Left lobe of liver (tissue), 2 donors: ENCODE results near the gene MSH2. TPM values are rescaled to one million over a fixed set of nuclear protein-coding genes. Genes with fewer than 3 reads are reported as not detected.
"Not testable (repeated sequence)": the region's sequence is repeated elsewhere in the genome, so short reads cannot be mapped to it uniquely, and the experiment has no call there.

ENCODE experiments used
- ATAC-seq: fragments of 200-7000 bp; cut with Tn5 transposase; one replicate; pipeline ENCODE4 v1.9.1; 2020; ENCODE audit warnings: mild to moderate bottlenecking, moderate library complexity
- DNase-seq: peaks from one replicate; pipeline ENCODE4 v3.0.0-alpha.2; 2020; ENCODE audit warnings: low spot score
- total RNA-seq: library from RNA; stranded (reverse); gene quantifications from one replicate; pipeline ENCODE4 v1.2.1, GENCODE V29; 2021
- donor health status: DM: no; HTN: no; CAD: no; lungs with moderate emphysema.
- donor health status: DM: no; HTN: yes; CAD: no.

Gene MSH2
- total RNA-seq, result 3.3 TPM

DNA sequence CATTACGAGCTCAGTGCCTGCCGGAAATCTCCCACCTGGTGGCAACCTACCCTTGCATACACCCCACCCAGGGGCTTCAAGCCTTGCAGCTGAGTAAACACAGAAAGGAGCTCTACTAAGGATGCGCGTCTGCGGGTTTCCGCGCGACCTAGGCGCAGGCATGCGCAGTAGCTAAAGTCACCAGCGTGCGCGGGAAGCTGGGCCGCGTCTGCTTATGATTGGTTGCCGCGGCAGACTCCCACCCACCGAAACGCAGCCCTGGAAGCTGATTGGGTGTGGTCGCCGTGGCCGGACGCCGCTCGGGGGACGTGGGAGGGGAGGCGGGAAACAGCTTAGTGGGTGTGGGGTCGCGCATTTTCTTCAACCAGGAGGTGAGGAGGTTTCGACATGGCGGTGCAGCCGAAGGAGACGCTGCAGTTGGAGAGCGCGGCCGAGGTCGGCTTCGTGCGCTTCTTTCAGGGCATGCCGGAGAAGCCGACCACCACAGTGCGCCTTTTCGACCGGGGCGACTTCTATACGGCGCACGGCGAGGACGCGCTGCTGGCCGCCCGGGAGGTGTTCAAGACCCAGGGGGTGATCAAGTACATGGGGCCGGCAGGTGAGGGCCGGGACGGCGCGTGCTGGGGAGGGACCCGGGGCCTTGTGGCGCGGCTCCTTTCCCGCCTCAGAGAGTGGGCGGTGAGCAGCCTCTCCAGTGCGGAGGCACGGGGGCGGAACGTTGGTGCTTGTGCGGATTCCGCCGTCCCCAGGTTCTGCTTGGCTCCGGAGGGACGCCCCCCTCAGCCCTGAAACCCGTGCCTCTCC is at the start of gene MSH2:
Gene MSH2 (plus strand): TSS at position 352 of the 804 bp plus-strand sequence. CDS start 36 bp downstream, at position 388.
- ATAC-seq (peak; percentile 99), DNase-seq (peak; percentile 92)

DNA sequence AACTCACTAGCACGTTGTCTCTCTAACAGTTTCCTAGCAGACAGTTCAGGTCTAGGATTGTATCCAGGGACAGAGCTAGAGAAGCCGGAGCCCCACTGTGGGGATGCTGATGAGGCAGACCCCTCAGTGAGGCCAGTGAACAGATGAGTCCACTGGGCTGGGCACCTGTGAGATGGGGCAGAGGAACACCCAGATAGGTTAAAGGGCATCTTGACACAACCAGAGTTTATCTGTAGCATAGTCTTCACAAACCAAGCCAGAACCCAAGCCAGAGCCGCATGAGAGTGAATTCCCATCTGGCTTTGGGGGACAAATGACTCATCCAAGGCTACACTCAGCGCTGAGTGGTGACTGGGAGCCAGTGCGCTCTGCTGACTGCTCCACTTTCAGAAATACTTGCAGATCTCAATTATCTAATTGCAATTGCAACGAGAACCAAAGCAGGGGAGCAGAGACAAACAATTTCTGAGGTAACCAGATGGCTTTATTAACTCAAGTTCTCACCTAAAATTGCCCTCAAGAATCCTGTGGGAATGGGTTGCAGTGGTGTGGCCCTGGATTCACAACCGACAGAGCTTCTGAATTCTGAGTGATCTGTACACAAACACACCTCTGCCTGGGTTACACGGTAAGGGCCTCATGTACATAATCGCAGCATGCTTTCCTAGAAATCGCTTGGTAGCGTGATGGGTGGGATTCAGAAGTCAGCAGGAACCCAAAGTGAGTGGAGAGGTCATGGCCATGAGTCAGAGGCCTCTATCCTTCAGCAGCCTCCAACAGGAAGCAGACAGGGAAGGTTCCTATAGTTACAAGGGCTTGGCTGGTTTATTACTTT is 48.7 kb upstream of the MSH2 start:
- ATAC-seq, result no peak
- DNase-seq, result no peak

DNA sequence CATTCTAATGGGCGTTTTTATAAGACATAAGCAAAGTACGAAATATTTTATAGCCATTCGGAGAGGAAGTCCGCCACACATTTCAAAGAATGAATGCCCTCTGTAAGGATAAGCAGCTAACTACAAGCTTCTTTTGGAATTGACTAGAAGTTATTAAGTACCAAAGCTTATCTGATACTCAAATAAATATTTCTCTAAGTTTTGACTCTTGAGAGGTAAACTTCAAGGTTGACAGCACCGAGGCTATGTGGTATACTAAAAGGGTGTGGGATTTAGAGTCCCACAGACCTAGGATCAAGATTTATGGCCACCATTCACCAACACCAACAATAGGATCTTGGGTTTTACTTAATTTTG is 48.1 kb upstream of the MSH2 start:
- ATAC-seq (no peak), DNase-seq (no peak)

DNA sequence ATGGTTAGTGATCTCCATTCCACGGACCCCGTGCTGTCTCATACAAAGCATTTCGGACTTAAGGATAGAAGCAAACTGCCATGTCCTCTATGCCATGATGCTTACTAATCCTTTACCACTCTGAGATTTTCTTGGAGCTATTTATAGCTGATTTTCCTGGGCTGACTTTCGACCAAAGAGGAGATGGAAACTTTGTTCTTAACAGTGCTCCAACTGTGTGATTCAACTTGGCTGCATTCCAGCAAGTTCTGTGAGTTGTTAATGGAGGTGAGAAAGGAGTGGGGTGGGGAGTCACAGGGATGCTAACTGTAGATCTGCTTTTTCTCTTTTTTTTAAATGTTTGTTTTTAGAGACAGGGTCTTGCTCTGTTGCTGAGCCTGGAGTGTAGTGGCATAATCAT is 45.5 kb upstream of the MSH2 start:
- ATAC-seq, result no peak
- no peak for DNase-seq

DNA sequence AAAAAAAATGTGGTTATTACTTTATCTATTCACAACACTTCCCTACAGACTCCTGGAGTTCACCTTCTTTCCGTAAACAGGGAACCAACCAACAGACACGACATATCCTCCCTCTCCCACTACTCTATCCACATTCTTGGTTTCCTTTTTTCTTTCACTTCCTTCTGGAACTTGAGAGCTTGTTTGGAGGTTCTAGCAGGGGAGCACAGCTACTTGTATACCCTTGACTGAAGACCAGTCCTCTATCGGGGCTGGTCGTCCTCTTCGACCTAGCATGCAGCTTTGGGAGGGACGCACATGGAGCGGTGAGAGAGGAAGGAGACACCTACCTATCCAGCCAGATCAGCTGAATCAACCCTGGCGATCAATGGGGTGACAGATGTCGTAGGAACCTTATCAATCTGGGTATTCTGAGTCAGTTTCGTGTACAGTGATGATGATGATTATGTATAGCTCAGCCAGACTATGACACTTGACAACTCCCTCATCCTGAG is 43.5 kb upstream of the MSH2 start:
- no peak for DNase-seq
- no peak for ATAC-seq

DNA sequence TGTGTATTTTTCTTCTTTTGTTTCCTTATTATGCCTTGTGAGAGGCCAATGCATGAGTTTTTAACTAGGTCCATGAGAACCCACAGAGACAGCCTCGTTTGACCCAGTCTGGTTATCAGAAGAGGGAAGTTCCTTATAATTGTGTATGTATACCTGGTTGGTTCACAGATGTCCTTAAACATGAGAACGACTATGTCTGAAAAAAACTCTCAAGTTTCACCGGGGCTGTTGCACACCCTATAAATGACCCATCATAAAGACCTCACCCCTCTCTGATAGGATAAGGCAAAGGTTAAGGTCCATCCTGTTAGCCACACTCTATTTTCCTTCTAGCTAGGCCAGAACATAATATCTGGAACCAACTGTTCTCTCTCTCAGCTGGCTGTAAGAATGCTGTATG is 42.7 kb upstream of the MSH2 start:
- DNase-seq, result no peak
- peak; percentile 33 for ATAC-seq

DNA sequence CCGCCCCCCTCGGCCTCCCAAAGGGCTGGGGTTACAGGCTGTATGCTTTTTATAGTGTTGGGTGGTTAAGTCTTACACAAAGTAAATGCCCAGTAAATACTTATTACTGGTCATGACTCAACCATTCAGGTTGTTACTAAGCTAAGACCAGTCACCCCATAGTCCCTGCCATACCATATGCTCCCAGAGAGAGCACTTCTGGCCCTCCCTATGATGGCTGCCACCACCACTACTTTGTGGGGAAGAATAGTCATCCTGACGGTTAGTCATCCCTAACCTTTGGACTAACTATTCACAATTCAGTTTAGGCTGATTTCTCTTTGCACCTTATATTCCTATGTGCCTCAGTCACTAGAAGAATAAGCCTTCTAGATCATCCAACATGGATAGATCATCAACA is 42.0 kb upstream of the MSH2 start:
- peak; percentile 0 for DNase-seq
- ATAC-seq, result no peak

DNA sequence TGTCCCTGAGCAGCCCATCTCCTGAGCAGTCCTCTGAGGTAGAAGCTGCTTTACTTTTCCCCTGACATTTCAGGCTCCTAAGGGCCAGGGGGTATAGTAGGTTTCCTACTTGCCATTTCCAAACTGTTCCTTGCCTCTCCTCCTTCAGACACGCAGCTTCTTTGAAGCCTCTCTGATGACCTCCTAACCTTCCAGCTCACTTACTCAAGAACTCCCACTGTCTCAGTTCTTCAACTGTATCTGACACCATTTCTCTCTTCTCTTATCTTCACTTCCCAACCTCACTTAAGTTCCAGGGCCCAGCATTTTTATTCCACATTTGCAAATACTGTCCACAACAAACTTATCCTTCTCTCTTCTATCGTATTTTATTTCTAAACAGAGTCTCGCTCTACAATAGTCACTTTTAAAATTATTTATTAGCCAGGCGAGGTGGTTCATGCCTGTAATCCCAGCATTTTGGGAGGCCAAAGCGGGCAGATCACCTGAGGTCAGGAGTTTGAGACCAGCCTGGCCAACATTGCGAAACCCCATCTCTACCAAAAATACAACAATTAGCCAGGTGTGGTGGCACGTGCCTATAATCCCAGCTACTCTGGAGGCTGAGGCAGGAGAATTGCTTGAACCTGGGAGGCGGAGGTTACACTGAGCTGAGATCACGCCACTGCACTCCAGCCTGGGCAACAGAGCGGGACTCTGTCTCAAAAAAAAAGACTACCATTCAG is 41.3 kb upstream of the MSH2 start:
- DNase-seq, ATAC-seq: not testable (repeated sequence)

DNA sequence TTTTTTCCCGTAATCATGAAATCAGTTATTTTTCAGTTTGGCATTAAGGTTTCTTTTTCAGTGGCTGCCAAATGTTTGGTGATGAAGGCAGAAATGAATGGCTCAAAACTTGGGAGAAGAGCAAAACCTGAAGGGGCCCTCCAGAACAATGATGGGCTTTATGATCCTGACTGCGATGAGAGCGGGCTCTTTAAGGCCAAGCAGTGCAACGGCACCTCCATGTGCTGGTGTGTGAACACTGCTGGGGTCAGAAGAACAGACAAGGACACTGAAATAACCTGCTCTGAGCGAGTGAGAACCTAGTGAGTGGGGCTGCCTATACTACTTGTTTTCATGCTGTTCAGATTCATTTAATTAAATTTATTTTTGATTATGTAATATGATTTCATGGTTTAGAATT is 29.2 kb upstream of the MSH2 start:
- DNase-seq (no peak), ATAC-seq (peak; percentile 47)

DNA sequence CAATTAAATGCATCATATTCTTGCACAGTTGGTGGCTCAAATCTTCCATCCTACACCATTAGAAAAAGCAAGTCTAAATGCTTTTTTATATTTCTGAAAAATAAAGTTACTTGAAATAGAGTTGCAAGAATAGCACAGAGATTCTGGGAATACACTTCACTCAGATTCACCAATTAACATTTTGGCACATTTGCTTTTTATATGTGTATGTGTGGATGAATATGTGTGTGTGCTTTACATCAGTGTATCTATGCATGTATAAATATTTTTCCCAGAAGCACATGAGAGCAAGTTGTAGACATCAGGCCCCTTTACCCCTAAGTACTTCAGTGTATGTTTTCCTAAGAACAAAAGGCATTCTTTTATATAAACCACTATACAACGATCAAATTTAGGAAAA is 27.6 kb upstream of the MSH2 start:
- ATAC-seq (no peak), DNase-seq (no peak)

DNA sequence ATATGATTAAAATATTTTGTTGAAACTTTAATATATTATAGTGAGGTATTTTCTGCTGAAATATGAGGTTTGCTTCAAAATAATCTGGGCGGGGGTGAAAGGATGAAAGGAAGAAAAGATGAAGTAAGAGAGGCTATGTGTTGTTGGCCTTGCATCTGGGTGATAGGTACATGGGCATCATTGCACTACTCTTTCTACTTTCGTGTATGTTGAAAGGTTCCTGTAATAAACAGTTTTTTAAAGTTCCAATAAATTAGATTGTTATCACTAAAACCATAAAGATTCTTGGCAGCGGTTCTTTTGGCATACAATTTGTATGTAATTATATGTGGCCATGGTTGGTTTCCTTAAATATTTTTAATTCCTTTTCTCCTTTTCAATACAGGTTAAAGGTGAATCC is 23.6 kb upstream of the MSH2 start:
- ATAC-seq (no peak), DNase-seq (no peak)

DNA sequence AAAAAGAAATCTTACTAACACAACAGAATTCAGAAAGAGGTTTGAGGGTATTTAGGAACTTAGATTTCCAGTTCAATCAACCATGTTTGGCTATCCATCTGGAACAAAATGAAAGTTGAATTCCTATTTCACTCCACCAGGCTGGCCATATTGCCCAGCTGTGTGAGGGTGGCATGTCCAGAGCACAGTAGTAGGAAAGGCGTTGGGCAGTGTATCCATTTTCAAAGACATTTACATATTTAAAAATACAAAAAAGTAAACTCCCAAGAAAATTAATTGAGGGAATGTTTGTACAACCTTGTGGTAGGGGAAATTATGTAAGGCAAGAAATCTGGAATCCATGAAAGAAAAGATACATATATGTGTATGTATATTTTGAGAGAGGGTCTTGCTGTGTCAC is 21.5 kb upstream of the MSH2 start:
- ATAC-seq, result no peak
- DNase-seq, result no peak

DNA sequence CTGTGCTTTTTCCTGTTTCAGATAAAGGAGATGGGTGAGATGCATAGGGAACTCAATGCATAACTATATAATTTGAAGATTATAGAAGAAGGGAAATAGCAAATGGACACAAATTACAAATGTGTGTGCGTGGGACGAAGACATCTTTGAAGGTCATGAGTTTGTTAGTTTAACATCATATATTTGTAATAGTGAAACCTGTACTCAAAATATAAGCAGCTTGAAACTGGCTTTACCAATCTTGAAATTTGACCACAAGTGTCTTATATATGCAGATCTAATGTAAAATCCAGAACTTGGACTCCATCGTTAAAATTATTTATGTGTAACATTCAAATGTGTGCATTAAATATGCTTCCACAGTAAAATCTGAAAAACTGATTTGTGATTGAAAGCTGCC is 16.4 kb upstream of the MSH2 start:
- no peak for ATAC-seq

DNA sequence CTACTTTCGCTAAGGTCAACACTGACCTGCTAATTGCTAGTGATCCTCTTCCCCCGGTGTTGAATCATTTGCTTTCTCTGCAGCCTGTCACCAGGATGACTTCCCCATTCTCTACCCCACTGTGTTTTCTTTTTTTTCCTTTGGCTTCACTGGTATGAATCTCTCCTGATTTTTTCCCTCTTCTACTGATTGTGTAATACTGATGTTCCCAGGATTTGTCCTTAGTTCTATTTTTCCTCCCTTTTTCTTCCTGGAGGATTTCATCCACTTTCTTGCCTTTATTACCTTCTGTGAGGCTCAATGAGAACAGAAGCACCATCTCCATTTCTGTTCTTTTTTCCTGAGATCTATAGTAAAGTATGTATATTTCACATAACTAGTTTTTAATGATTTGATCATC is 14.1 kb upstream of the MSH2 start:
- no peak for DNase-seq
- no peak for ATAC-seq

More for the DNA sequence above, 16.4 kb upstream of the MSH2 start:
- no peak for DNase-seq

DNA sequence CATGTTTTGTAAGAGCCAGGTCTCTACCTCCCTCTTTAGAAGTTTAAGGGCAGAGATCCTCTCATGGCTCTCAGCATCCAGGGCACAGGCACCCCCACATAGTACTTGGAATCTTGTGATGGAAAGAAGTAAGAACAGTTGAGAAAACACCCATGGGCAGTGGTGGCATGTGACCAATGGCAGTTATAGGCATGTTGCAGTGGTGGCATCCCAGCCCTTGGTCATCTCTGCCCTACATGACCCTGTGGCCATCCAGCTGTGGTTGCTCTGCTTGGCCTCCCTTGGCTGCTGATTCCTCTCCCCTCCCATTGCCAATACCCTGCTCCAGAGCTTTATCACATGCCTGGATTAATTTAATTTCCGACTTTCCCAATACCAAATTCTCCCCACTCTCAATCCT is 13.3 kb upstream of the MSH2 start:
- no peak for ATAC-seq

DNA sequence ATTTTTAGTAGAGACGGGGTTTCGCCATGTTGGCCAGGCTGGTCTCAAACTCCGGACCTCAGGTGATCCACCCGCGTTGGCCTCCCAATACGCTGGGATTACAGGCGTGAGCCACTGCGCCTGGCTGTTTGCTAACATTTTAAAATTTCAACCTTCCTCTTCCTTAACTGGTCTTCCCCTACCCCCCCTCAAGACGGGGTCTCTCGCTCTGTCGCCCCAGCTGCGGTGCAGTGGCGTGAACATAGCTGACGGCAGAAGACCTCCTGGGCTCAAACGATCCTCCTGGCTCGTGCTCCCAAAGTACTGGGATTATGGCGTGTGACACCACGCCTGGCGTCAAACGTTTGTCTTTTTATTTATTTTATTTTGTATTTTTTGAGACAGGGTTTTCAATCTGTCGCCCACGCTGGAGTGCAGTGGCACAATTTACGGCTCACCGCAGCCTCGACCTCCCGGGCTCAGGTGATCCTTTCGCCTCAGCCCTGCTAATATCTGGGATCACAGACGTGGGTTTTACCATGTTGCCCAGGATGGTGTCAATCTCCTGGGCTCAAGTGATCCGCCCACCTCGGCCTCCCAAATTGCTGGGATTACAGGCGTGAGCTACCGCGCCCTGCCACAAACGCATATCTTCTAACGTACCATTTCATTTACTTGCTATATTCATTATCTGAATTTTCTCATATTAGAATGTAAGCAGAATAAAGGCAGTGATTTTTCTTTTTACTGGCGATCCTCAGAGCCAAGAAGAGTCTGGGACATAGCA is 984 bp upstream of the MSH2 start:
- ATAC-seq, result no peak
- no peak for DNase-seq

More for the DNA sequence above, 13.3 kb upstream of the MSH2 start:
- no peak for DNase-seq

DNA sequence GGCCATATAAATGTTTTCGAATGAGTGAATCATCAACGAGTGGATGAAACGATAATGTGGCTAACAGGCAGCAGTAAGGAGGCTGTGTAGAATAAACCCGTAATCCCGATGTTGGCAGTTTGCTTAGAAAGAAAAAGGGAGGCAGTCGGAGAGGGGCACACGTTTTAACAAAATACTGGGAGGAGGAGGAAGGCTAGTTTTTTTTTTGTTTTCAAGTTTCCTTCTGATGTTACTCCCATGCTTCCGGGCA is 476 bp upstream of the MSH2 start:
- no peak for ATAC-seq
- no peak for DNase-seq

DNA sequence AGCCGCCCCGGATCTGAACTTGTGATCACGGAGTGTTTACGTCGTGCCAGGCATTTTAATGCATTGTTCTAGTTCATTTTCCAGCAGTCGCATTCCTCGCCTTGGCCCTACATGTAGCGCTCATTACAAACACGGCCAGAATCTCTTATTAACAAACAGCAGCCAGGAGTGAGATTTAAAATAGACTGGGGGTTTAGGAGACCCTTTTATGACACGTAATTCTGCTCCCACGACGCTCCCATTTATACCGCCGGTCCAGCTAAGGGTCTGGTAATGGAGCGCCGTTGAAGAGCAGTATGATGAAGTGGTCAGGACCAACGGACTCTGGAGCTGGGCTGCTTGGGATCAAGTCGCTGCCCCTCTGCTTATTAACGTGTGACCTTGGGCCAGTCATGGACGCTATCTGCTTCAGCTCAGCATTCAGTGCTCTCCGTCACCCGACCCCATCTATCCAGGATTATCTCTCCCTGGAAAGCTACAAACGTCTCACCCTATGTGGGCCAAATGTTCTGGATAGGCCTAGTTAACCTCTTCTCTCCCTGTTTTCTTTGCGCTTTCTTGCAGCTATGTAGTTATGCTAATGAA is 745 bp downstream of the MSH2 start:
- DNase-seq (no peak), ATAC-seq (no peak)

DNA sequence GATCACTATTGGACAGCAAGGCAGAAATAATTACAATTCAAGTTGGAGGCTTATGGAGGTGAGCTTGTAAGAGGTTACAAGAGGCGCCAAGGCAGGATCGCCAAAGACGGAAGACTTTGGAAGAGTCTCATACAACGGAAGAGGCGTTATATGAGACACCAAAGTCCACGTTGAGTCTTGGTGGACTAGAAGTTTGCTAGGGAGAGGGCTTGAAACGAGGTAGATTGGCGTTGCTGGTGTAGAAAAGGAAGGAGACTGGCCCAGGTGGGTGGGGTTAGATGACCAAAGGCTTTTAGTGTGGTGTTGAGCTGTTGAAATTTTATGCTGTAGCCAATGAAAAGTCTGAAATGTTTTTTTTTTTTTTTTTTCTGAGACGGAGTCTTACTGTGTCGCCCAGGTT is 1.4 kb downstream of the MSH2 start:
- DNase-seq, result no peak

DNA sequence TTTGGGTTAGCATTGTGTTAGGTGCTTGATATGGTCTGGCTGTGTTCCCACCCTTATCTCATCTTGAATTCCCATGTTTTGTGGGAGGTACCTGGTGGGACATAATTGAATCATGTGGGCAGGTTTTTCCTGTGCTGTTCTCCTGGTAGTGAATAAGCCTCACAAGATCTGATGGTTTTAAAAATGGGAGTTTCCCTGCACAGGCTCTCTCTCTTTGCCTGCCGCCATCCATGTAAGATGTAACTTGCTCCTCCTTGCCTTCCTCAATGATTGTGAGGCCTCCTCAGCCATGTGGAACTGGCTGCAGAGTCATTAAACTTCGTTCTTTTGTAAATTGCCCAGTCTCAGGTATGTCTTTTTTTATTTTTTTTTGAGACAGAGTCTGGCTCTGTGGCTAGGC is 2.8 kb downstream of the MSH2 start:
- DNase-seq, result no peak
- no peak for ATAC-seq

More for the DNA sequence above, 1.4 kb downstream of the MSH2 start:
- ATAC-seq, result no peak
